Sigmoid colon (tissue), 4 donors: ENCODE data around the gene MSH2.

Source experiments
- CTCF ChIP-seq, 4 experiments: fragments of 450-650 bp in 3 of 4; fragments of 200-600 bp in 1 of 4; IDR thresholded peaks; one replicate each; pipeline ENCODE4 v1.5.1; 2016 to 2019; ENCODE audit warnings: antibody characterized with exemption in 4 of 4, mild to moderate bottlenecking in 3 of 4, moderate library complexity in 2 of 4
- POLR2AphosphoS5 ChIP-seq, 4 donors: sonication (generic); formaldehyde crosslinking; IDR thresholded peaks; one replicate each; pipeline ENCODE4 v1.6.1; 2017; ENCODE audit warnings: antibody characterized with exemption in 4 of 4

GRCh38 chr2:47520302-47520630 lies 117.3 kb downstream of the MSH2 start:
- TF ChIP-seq POLR2AphosphoS5 (IDR thresholded peaks at IDR 0.05) (no peak), CTCF (IDR thresholded peaks at IDR 0.05) (no peak)
